KOPT-K1 (cell line): ENCODE data around the gene CDC42.
"Not testable (repeated sequence)": the region's sequence is repeated elsewhere in the genome, so short reads cannot be mapped to it uniquely, and the experiment has no call there.

ENCODE experiments used
- H3K27ac ChIP-seq: fragments of 200-600 bp; sonication (generic); 2 replicates; pipeline ENCODE4 v1.5.1; 2016; ENCODE audit warnings: antibody characterized with exemption, mild to moderate bottlenecking, low read depth, low read length; ENCODE audit not compliant: poor library complexity, severe bottlenecking
- H3K36me3 ChIP-seq: fragments of 200-600 bp; sonication (generic); 2 replicates; pipeline ENCODE4 v1.5.1; 2017; ENCODE audit warnings: antibody characterized with exemption, mild to moderate bottlenecking, low read length, moderate library complexity; ENCODE audit not compliant: insufficient read depth
- H3K9me3 ChIP-seq: fragments of 200-600 bp; sonication (generic); 2 replicates; pipeline ENCODE4 v1.5.1; 2017; ENCODE audit warnings: antibody characterized with exemption, low read length, mild to moderate bottlenecking; ENCODE audit not compliant: insufficient read depth, poor library complexity, severe bottlenecking

Gene CDC42

DNA sequence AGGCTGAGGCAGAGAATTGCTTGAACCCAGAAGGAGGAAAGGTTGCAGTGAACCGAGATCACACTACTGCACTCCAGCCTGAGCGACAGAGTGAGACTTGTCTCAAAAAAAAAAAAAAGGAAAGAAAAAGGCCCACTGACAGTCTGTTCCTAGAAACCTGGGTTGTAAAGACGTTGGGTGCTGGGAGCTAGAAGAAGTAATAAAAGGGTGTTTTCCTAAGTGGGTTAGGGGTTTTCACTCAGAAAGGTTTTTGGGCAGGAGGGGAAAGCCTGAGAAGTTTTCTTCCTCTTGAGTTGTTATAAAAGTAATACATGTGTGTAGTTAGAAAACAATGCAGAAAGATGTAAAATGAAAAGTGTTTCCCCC is 25.6 kb upstream of the CDC42 start:
- Histone ChIP-seq H3K27ac (peak overlapping the region; percentile 99), H3K9me3 (no peaks in the 10 kb centered on the region), H3K36me3 (no peaks in the 10 kb centered on the region)

DNA sequence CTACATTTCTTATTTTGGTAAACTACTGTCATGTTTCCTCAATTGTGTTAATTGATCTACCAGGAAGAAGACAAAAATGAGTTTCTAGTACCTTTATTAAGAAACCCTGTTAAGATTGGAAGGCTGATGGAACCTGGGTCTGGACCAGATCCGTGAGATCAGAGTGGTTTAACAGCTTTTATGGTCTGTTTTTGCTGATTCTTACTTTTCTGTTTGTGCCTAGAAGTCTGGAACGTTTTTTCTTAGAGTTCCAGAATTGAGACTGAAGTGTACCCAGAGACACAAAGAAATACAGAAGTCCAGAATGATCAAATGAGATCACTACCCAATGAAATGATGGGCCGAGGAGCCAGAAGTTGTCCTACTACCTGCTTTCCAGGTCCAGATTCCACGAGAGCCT is 22.5 kb upstream of the CDC42 start:
- Histone ChIP-seq H3K36me3 (no peaks in the 10 kb centered on the region), H3K27ac (no peak overlapping the region), H3K9me3 (no peaks in the 10 kb centered on the region)

DNA sequence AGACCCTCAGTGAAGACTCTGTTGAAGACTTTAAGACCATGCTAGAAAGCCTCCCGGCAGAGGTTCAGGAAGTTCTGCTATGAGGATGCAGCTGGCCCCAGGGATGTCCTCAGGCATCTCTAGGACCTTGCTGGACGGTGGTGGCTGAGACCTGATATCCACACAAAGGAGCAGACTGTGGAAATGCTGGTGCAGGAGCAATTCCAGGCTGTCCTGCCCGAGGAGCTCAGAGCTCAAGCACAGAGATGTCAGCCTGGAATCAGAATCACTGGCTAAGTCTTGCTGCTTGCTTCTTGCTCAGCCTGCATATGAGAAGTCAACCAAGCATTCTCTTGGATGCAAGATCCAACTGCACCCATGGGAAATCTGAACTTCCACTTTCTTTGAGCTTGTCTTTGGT is 22.0 kb upstream of the CDC42 start:
- H3K27ac ChIP-seq = no peak overlapping the region
- no peaks in the 10 kb centered on the region for H3K9me3 ChIP-seq
- H3K36me3 ChIP-seq = no peaks in the 10 kb centered on the region

DNA sequence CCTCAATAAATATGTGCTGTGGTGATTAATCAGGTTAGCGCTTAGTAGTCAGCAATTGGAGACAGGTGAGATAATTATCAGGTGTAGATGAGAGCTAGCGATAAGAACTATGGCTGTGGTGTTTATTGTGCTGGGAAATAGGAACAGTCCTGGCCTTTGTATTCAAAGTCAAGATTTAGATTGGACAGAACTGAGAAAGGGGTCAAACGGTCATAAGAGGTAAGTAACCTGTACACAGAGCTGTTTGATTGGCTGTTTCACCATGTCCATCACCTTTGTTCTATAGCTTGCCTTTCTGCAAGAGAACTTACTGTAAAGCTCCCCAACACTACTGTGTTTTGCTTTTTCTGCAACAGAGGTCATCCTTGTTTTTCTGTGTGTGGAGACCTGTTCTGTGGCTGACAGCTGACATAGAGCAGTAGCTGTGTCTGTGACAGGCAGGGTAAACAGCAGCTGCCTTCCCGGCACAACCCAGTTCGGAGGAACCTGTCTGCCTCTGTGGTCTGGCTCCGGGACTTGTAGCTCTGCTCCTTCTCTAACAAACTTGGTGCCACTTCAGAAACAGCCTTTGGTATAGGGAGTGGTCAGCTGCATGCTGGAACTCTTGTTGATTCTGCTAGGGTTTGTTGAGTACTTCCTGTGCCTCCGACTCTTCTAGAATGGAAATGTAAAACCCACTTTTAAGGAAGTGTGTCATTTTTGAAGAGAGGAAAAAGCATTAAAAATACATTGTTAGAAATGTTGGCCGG is 21.1 kb upstream of the CDC42 start:
- Histone ChIP-seq H3K9me3 (no peaks in the 10 kb centered on the region), H3K36me3 (no peaks in the 10 kb centered on the region), H3K27ac (no peak overlapping the region)

- H3K9me3 ChIP-seq, H3K36me3 ChIP-seq, H3K27ac ChIP-seq: not testable (repeated sequence)
Observed at GRCh38 chr1:22034834-22035233, 17.7 kb upstream of the CDC42 start.

- H3K27ac ChIP-seq = no peak overlapping the region
- H3K36me3 ChIP-seq = no peaks in the 10 kb centered on the region
- no peaks in the 10 kb centered on the region for H3K9me3 ChIP-seq
Observed at GRCh38 chr1:22037520-22037919, 15.0 kb upstream of the CDC42 start.

DNA sequence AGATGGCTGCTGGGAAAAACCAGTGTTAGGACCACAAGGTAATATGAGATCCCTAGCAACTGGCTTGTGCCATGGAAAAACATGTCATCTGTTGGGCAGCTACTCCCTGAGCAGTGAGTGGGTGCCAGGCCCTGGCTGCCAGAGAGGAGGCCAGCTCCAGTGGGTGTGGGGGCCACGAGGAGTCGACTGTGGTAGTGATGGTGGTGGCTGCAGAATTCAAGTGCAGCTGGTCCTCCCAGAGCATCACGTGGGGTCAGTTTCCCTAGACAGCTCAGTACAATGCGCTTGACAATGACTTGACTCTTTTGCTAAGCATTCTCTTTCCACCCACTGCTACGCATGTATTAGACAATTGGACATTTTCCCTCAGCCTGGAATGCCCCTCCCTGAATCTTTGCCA is 14.5 kb upstream of the CDC42 start:
- no peaks in the 10 kb centered on the region for H3K9me3 ChIP-seq
- H3K27ac ChIP-seq = no peak overlapping the region

DNA sequence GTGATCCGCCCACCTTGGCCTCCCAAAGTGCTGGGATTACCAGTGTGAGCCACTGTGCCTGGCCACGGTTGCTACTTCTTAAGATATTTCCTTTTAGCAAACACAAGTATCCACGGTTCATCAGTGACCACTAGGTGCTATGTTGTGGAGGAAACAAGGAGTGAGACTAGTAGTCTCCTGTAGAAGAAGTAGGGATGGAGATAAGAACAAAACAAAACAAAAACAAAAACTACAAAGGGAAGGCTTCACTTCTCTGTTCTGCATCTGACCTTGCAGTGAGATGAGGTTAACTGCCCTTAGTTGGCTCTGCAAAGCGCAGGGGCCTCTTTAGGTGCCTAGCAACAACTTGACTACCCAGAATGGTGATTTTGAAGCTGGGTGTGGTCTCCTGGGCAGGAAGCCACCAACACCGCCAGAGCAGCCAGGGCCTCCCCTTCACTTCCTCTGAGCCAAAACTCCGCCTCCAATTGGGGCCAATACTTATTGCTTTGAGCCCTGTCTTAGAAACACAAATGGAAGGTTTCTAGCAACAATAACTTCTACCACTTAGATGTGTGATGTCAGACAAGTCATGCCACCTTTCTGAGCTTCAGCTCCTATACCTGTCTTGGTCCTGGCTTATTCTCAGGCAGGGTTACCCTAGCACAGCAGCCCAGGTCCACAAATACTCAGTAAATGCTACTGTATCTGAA is 12.8 kb upstream of the CDC42 start:
- no peaks in the 10 kb centered on the region for H3K9me3 ChIP-seq
- H3K36me3 ChIP-seq = no peaks in the 10 kb centered on the region
- peak overlapping the region; percentile 81 for H3K27ac ChIP-seq

More for the DNA sequence above, 14.5 kb upstream of the CDC42 start:
- H3K36me3 ChIP-seq = no peaks in the 10 kb centered on the region

DNA sequence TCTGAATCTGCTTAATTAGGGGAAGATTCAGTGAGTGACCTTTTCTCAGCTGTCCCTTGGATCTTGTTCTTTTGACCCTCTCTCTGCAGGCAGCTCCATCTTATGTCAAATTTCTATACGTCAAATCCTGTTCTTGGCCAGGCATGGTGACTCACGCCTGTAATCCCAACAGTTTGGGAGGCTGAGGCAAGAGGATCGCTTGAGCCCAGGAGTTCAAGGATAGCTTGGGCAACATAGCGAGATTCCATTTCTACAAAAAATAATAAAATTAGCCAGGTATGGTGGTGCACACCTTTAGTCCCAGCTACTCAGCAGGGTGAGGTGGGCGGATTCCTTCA is 12.3 kb upstream of the CDC42 start:
- Histone ChIP-seq H3K9me3 (no peaks in the 10 kb centered on the region), H3K27ac (peak overlapping the region; percentile 81), H3K36me3 (no peaks in the 10 kb centered on the region)

- H3K27ac ChIP-seq = no peak overlapping the region
- no peaks in the 10 kb centered on the region for H3K36me3 ChIP-seq
- H3K9me3 ChIP-seq = no peaks in the 10 kb centered on the region
Observed at GRCh38 chr1:22041505-22041904, 11.0 kb upstream of the CDC42 start.

GRCh38 chr1:22043198-22043769 is 9.2 kb upstream of the CDC42 start:
- Histone ChIP-seq H3K9me3 (no peaks in the 10 kb centered on the region), H3K27ac (peak overlapping the region; percentile 6), H3K36me3 (no peaks in the 10 kb centered on the region)

DNA sequence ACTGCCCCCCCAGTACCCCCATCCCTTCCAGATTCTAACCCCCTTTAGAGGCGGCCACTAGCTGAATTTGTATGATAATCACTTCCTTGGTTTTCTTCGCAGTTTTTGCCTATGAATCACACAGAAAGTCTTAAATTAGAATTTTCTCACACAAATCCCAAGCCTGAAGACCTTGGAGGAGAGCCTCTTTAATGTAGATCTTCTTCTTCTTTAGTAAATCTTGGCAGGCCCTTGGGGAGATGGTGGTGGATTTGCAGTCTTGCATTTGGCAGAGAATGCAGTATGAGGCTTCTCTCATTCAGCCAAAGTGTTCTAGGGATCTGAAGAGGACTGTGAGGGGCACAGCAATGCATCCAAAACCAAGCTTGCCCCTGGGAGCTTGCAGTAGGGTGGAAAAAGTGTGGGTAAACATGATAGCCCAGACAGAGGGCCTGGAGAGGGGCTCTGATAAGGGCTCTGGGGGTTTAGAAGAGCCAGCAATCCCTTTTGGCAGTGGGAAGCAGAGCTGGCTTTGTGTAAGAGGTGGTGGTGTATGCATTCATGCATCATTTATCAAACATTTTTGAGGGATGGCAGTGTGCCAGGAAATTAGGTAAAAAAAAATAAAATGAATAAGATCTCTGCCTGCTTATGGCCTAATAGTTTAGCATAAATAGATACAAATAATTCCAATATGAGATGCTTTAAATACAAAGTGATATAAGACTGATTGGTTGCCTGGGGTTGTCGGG is 7.7 kb upstream of the CDC42 start:
- H3K27ac ChIP-seq = no peak overlapping the region
- no peaks in the 10 kb centered on the region for H3K36me3 ChIP-seq
- H3K9me3 ChIP-seq = no peaks in the 10 kb centered on the region

DNA sequence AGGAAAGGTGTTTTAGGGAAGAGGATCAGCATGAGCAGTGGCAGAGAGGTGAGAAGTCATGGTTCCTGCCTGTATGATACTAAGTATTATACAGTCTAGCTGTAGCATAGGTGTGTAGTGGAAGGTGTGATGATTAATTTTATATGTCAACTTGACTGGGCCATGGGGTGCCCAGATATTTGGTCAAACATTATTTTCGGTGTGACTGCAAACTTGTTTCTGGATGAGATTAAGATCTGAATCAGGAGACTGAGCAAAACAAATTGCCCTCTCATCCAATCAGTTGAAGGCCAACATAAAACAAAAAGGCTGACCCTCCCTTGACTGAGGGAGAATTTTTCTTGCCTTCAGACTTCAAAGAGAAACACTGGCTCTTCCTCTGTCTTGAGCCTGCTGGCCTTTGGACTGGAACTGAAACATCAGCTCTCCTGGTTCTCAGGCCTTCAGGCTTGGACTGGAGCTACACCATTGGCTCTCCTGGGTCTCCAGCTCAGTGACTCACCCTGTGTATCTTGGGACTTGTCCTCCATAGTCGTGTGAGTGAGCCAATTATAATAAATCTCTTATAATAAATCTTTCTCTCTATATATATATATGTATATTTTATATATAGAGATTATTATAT is 6.8 kb upstream of the CDC42 start:
- Histone ChIP-seq H3K9me3 (no peaks in the 10 kb centered on the region), H3K36me3 (no peaks in the 10 kb centered on the region), H3K27ac (no peak overlapping the region)

- Histone ChIP-seq H3K36me3 (no peaks in the 10 kb centered on the region), H3K27ac (no peak overlapping the region), H3K9me3 (no peaks in the 10 kb centered on the region)
Observed at GRCh38 chr1:22048351-22049192, 3.9 kb upstream of the CDC42 start.
